DMS53 treated with DMSO at 0.1 percent for 48 hours (cell line): ENCODE measurements around the gene RAI1.

Experiments used
- DNase-seq: peaks from one replicate; lab custom pipeline; 2025; ENCODE audit not compliant: unreplicated experiment; lab: John Stamatoyannopoulos, UW

The RAI1 gene

DNA sequence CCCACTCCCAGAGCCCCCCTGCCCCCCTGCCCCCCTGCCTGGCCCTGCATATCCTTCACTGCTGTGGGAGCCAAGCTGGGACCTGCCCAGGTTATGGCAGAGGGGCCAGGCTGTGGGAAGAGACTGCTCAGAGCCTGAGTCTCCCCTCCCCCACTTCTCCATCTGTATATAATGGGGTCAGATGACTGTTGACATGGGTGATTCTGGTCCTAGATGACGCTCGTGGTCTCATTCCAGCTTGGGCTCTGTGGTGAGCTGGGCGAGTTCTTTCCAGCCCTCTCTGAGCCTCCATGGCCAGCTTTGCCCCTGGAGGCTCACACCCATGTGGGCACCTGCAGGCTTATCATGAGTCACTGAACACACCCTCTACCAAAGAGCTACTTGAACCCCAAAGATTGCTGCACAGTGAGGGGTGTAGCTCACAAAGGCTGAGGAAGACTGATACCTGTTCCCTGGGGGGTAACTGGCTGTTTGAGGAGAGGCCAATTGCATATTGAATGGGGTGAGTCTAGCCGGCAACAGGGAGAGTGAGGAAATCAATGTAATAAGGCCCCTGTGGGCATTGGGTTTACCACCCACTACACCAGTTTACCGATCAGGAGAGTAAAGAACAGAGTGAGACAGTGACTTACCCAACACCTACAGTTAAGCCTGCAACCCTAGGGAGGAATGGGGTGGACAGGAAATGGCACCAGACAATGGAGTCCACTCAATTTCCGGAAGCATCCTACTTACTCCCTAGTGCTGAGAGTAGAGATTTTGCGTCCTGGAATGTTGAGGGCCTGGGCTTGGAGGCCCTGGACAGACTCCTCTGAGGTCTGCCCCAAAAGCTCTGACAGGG, 159.7 kb downstream of the RAI1 start:
- DNase-seq: peak; percentile 2

DNA sequence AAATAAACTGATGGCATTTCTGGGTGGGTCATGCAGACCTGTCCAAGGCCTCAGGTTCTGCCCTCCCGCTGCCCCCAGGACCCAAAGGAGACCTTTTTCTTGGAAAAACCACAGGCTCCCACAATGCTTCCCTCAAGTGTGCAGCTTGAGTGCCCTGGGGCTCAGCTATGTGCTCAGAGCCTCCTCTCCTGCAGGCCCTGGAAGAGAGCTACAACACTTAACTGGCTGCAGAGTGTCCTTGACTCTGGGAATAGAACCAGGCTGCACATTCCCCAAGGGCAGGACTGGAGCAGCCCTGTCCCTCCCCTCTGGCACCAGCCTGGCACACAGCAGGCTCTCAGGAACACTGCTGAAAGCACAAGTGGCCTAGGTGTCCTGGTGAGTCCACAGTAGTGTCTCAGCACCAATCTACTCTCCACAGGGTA, 160.4 kb downstream of the RAI1 start:
- peak; percentile 2 for DNase-seq

DNA sequence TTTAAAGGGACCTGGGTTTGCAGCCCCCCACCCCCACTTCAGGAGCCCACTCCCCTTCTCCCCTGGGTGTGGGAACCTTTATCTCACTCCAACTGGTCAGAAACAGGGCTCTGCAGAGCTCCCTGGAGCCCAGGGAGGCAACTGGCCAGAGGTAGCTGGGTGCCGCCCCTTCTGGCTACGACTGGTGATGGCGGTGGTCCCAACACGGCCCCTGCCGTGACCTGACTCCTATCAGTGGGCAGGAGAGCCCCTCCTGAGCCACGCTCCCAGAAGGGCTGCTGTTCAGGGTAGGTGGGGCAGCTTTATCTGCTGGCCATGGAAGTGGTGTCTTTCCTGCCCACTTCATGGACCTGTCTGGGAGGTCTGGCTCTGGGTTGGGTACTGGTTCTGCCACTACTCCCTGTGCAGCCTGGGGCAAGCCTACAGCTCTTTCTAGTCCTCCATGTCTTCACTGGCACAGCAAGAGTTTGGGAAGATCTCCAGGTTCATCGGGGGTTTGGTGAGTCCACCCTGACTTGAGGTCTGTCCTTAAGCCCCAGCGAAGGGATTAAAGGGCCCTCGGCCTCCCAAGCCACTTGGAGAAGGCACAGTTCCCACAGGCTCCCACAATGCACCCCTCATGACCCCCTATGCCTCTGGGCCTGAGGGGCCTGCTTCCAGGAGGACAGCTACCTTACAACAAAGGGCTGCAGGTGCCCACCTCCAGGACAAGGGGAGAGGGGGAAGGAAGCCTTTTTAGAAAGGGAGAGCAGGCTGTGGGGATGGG, 161.0 kb downstream of the RAI1 start:
- DNase-seq: no peak

DNA sequence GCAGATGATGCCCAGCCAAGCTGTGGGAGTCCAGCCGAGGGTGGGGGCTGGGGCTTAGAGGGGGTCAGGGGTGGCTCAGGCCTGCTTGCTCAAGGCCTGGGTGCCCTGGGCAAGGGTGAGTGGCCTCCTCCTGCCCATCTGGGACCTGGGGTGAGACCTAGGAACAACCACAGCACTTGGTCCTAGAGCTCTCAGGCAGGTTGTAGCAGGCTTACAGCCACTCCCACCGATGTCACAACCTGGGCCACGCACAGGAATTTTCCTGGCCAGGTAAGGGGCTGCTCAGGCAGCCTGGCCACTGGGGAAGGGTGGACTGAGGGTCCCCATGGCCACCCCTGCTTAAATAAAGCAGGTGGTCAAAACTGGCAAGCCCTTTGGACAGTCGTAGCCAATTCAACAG, 161.8 kb downstream of the RAI1 start:
- no peak for DNase-seq

DNA sequence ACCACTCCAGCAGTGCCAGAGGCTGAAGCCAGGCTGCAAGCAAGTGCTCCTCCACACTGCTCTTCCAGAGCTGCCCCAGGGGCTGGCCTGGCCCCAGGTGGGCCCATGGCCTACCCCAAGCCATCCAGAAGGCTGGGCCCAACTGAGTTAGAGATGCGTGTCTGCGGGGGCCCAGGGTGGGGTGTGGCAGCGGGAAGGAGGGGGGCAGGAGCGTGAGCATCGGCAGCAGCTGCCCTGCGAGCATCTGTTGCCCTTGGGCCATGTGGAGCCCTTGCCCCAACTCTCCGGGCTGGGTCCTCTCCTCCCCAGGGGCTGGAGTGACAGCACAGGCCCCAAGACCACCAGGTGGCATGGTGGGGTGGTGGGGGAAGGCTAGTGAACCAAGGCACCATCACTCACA, 162.8 kb downstream of the RAI1 start:
- DNase-seq: no peak

DNA sequence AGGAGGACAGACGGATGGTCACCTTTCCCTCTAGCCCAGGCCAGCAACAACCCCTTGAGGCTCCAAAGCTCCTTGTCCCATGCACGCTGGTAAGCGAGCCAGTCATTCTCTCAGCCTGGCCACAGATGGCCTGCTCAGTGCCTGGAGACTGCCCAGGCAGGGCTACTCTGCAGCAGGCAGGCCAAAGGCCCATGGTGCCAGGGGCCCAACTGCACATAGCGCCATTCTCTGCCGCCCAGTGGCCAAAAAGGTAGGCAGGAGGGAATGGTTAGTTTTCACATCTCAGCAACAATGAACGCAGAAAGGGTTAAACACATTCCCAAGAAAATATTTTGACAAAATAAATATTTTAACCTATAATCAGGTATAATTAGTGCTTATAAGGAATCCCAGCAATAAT, 163.2 kb downstream of the RAI1 start:
- DNase-seq: no peak

DNA sequence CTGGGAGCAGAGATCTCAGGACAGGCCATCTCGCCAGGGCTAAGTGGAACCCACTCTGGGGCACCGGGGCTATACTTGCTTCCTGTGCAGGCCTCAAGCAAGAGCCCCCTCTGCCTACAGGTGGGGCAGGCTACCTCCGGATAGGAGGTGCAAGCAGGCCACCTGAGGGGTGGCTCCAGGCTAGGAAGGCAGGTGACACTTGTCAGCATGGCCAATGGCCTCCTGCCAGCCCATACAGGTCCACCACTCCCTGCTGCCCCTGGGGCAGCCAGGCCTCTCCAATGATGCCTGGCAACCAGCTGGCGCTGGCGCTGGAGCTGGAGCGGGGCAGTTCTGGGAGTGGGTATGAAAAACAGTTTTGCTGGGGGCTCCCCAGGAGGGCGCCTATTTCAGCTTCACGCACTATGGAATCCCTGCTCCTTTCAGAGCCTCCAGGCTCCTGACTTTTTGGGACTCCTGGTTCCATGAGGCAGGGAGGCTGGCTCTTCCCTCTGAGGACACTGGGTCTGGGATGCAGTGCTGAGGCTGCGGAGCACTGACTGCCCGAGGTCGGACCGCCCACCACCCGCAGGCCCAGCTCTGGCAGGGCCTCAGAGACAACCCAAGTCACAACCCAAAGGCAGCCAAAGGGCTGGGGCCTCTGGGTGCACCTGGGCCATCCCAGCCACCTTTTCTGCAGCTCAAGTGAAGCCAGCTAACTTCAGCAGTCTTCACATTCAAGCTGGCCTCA, 164.0 kb downstream of the RAI1 start:
- DNase-seq: no peak

DNA sequence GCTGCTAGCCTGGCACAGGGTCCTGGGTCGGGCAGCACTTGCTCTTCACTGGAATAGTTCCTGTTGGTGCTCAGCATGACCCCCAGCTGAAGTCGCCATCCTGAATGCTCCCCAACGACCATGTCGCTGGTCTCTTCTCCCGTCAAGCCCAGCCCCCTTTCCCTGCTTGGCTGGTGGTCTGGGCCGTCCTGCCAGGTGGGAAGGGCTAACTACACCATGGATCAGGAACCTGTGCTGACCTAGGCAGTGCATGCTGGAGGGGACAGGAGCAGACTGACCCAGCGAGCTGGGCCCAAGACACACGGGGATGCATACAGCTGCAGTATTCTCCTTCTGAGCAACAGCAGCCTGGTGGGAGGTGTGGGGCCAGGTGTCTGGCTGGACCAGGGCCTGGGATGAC, 164.7 kb downstream of the RAI1 start:
- DNase-seq: no peak

DNA sequence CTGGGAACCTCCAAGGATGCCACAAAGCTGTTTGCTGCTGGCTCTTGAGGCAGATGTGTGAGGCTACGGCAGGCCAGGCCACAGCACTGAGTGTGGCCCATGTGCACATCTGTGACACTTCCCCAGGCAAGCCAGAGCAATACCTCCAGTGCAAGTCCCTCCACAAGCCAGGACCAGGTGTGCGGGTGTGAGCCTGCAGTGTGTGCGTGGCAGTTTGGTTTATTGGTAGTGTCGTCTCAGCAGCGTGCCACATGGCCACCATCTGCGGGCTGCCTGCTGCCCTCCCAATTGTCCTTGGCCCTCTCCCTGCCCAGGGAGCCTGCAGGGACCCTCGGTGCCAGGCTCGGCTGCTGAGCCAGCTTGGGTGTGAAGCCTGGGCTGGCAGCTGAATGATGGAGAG, 165.4 kb downstream of the RAI1 start:
- DNase-seq: no peak

DNA sequence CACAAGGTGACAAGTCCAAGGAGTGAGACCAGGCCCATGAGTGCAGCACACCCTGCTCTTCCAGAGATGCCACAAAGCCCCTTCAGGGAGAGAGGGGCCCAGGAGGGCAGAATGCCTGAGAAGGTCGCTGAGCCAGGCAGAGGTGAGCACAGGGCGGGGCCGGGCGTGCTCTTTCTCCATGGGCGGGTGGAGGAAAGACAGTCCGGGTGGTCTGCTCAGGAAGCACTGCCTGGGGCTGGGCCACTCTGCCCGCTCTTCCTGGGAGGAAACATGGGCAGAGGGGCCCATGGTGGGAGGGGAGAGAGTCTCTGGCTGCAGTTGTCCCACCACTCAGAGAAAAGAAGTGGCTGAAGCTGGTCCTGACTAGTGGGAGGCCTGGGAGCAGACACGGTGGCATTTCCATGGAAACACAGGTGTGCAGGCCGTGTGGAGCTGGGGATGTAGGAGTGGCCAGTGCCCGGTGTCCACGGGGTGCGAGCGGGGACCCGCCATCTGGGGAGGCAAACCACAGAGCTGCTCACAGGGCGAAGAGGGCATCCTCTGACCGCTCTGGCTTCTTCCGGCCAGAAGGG, 165.9 kb downstream of the RAI1 start:
- DNase-seq: no peak

DNA sequence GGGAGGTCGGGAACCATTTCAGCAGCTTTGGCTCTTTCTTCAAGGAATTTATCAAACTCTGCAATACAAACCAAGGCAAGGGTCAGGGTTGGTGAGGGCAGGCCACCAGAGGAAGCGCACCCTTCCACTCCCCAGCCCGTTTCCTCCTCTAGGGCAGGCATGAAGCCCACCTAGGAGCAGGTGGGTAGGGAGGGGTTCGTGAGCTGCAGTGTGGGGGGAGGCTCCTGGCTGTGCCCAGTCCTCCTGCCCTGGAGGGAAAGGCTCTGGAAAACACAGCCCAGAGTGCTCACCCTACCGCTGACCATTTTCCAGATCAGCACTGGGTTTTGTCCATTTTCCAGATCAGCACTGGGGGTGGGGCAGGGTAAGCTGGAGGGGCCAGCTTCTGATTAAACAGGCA, 166.5 kb downstream of the RAI1 start:
- no peak for DNase-seq

DNA sequence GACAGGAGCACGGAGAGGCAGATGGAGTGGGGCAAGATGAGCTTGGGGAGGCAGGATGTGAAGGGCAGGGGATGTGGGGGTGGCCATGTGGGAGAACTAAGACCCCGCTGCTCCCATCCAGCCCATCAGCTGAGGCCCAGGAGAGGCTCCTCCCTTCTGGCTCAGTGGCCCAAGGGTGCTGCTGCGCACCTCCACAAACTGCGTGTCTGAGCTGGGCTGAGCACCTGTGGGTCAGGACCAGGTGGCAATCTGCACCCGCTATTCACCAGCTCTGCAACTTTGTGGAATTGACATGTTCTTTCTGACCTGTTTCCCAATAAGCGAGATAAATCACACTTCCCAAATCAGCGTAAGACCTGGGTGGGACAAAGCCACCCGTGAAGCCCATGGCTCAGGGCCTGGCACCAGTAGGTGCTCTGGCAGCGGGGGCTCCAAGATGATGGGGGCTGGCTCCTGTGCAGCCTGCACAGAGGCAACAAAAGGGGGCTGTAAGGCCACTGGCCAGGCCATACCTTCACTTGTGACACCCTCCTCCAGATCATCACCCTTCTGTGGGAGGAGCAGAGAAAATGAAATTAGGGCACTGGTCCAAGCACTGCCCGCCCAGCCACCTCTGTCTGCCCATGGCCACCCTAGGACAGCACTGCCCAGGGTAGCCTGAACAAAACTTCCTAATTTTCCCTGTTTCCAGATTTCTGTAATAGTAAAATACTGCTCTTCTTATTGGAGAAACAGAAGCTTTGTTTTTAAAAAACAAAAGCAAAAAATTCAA, 167.2 kb downstream of the RAI1 start:
- no peak for DNase-seq

DNA sequence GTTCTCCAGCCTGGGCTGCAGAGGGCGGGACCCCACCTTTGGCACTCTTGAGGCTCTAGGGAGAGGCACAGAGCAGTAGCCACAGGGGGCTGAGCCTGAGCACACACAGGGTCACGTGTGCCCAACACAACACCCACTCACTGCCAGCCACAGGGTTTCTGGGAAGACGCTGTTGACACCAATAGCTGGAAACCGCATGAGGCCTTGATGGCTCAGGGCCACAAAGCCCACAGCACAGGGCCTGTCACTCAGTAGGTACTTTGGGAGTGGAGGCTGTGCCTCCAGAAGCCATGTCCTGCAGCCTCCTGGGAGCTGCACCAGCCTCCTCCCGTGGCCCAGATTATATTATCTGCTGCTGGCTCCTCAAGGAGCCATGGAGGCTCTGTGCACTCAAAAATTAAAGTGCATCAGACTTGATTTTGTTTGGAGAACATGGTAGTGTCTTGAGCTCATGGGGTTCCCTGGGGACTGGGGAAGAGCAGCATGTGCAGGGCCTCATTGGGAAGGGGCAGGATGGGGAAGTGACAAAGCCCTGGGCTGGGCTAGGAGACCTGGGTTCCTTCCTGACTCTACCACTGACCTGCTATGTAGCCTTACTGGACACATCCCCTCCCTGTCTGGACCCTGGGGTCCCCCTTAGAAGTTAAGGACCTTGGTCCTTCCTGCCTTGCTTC, 168.0 kb downstream of the RAI1 start:
- no peak for DNase-seq

DNA sequence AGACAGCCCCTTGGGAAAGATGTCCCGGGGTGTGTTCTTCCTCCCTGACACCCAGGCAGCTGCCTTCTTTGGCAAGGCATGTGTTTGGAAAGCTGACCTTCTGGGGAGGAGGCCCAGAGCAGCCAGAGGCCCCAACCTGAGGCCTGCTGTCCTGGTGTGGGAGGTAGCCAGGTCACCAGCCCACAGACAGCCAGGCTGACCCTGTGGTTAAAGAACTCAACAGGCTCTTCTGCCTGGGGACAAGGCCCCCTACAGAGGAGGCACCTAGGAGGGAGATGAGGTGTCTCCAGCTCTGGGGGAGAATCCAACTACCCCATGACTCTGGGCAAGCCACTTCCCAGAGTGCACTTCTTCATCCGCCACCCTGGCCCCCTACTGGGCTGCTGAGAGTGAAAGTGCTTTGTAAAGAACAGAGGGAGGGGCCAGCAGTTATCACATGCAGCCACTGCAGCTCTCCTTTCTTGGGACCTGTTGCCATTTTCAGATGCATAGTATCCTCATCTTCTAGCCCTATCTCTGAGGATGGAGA, 168.7 kb downstream of the RAI1 start:
- DNase-seq: no peak

DNA sequence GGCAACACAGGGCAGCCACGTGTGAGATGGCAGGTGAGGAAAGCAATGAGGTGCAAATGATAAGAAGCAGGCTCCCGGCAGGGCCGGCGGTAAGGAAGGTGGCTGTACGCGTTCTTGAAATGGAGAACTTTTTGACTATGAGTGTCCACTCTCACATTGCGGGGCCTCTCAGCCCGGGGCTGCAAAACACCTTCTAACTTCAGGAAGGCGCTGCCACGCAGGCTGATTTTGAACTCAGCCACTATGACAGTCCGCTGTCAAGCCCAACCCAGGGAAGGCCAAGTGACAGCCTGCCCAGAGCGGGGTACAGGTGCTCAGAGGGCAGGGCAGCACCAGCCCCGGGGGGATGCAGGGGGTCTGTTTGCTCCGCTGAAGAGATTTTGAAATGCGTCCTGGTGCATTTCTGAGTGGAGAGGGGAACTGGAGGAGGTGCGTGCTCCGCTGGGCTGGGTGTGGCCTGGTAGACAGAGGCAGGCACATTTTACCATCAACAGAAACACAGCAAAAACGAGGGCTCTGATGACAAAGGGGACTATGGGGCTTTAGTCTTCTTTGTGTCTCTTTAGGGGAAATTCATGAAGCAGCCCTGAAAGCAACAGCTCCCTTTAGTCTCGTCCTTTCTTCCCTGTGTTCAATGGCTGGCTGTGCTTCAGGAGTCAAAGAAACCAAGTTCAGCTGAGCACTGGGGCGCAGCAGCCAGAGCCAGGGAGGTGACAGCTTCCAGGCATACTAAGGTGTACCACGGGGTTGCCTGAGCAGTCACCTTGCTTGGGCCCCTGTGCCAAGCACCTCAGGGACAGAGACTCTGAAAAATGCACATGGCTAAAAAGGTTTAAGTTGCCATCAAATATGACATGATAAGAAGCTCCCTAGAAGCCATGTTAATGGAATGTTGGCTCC, 170.1 kb downstream of the RAI1 start:
- DNase-seq: no peak

DNA sequence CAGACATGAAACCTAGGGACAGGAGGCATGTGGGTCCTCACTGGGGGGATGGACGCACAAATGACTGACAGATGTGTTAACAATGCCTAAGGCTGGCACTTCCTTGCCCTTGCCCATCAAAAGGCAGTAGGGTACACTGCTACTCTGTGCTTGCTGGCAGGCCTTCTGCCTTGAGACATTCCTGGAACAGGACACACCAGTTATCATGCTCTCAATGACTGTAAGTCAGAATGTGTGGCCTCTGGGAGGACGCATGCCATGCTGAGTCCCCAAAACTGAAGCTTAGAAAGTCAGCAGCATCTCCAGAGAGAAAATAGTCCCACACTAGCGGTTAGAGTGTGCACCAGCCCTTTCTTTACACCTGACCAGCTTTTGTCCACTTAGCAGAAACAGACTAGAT, 171.7 kb downstream of the RAI1 start:
- no peak for DNase-seq

DNA sequence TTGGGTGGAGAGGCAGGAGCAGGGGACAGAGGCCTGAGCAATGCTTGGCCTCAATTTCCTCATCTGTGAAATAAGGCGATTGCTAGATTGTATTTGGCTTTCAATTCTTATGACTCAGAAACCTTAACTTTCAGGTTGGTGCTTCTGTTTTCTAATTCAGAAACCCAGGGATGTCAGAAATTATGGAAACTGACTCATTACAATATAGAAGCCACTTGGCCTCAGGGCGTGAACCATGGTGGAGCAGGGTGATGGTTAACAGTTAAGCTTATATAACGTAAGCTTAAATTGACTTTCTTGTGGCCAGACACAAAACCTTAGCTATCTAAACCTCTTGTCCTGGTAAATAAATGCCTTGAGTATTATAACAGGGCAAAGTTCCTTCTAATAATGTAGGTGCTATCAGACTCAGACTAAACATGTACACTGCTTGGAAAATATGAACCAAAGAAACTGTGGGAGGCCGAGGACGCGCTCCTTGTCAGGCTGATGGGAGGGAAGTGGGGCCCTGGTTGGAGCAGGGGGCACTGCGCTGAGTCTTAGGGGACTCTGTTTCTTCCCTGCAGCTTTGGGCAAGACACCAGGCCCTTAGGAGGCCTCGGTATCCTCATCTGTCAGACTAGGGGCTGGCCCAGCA, 172.7 kb downstream of the RAI1 start:
- DNase-seq: no peak

DNA sequence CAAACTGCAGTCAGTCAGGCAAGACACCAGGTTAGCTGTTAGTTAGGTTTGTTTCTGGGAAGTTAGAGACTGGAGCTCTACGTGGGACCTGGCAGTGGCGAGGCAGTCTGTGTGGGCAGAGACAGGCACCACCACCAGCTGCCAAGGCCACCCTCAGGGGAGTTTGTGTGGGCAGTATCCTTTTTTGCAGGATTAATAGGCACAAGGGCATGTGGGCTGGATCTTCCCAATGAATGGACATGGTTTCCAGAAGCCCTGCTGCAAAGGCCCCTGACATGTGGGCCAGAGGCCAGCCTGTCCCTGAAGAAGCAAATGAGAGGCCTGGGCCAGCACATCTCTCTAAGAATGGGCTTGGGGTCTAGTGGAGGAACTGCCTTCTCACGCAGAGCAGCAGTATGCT, 174.7 kb downstream of the RAI1 start:
- DNase-seq: no peak
